WI38 (cell line): ENCODE data around the gene STK38.

Experiments used
- H3K4me3 ChIP-seq: 2 replicates; pipeline ENCODE4 v1.5.1; 2011; ENCODE audit warnings: low read depth, mild to moderate bottlenecking, control low read depth, low read length
- TF ChIP-seq, protein P1 (sequence below): IDR thresholded peaks from 2 replicates; pipeline ENCODE4 v1.5.1; 2012; ENCODE audit warnings: low read depth, mild to moderate bottlenecking, control low read depth, low read length

Gene STK38

DNA sequence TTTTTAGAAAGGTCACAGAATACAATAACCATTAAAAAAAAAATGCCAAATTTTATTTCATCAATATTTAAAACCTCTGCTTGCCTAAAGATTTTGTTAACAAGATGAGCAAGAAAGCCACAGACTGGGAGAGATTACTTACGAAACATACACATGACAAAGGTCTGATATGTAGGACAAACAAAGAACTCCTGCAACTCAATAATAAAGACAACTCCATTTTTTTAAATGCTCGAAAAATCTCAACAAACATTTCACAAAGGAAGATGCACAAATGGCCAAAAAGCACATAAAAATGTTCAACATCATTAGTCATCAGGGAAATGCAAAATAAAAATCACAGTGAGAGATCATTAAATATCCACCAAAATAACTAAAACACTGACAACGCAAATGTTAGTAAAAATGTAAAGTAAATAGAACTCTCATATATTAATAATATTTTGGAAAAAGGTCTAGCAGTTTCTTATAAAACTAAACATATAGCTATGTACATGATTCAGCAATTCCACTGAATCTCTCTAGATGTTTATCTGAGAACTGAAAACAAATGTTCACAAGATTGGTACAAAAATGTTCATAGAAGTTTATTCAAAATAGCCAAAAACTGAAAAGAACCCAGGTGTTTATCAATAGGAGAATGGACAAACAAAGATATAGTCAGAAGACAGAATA lies 10.3 kb downstream of the STK38 start:
- TF ChIP-seq, protein P1, sequence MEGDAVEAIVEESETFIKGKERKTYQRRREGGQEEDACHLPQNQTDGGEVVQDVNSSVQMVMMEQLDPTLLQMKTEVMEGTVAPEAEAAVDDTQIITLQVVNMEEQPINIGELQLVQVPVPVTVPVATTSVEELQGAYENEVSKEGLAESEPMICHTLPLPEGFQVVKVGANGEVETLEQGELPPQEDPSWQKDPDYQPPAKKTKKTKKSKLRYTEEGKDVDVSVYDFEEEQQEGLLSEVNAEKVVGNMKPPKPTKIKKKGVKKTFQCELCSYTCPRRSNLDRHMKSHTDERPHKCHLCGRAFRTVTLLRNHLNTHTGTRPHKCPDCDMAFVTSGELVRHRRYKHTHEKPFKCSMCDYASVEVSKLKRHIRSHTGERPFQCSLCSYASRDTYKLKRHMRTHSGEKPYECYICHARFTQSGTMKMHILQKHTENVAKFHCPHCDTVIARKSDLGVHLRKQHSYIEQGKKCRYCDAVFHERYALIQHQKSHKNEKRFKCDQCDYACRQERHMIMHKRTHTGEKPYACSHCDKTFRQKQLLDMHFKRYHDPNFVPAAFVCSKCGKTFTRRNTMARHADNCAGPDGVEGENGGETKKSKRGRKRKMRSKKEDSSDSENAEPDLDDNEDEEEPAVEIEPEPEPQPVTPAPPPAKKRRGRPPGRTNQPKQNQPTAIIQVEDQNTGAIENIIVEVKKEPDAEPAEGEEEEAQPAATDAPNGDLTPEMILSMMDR: no peak
- H3K4me3 ChIP-seq: no peak overlapping the region

DNA sequence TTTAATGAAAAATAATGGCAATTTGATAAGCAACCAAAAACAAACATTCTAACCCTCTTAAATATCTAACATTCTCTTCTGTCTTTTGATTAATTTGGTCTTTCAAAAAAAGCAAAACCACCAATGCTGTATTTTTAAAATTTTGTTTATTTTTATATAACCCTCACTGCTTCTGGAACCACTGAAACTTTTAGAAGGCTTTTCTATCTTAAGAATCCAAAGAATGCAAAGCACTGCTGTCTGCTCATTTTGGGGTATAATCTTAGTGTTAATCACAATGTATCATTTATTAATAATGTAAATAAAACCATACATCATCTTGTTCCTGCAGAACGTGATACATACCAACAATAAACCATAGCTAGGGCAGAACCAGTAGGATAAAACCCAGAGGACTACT lies 14.0 kb downstream of the STK38 start:
- TF ChIP-seq, protein P1: no peak
- no peak overlapping the region for H3K4me3 ChIP-seq

DNA sequence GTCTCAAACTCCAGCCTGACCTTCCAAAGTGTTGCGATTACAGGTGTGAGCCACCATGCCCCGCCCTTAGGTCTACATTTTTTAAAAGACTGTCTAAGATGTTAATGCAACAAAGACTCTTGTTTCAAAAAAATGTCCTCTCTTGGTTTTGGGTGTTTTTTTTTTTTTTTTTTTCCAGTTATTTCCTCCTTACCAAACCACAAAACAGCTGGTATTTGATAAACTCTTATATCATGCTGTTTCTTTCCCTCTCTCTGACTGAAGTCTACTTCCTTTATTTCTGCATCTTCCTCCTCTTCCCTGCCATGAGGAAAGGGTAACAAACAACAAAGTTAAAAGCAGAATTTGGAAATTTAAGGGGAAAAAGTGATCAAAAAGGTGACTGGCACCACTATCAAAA lies 21.2 kb downstream of the STK38 start:
- TF ChIP-seq, protein P1: no peak
- no peak overlapping the region for H3K4me3 ChIP-seq

DNA sequence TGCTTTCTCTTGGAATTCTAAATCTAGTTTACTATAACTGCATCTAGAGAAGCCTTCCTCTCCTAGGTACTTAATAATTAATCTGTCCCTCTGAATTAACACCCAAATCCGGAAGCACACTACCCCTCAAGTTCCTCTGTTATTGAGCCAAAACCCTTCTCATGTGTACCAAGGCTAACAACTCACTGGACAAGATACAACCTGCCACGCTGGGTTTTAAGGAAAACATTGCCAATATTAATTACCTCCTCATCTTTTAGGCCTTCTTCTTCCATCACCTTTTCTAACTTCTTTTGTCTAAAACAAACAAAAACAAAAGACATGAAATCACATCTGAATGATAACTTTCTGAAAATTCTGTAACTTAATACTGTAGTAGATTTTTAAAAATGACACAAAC lies 21.9 kb downstream of the STK38 start:
- TF ChIP-seq, protein P1: no peak

DNA sequence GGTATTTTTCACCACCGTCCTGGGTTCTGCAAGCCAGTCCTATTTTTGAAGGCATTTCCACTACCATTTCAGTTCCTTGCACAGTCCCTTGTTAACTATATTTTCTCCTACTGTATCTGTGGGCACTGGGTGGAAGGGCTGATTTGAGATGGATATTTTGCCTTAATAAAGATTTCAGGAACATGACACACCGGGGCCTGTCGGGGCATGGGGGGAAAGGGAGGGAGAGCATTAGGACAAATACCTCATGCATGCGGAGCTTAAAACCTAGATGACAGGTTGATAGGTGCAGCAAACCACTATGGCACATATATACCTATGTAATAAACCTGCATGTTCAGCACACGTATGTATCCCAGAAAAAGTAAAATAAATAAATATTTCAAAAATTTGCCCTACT lies 22.4 kb downstream of the STK38 start:
- TF ChIP-seq, protein P1: no peak

More for the DNA sequence above, 21.9 kb downstream of the STK38 start:
- H3K4me3 ChIP-seq: no peak overlapping the region

DNA sequence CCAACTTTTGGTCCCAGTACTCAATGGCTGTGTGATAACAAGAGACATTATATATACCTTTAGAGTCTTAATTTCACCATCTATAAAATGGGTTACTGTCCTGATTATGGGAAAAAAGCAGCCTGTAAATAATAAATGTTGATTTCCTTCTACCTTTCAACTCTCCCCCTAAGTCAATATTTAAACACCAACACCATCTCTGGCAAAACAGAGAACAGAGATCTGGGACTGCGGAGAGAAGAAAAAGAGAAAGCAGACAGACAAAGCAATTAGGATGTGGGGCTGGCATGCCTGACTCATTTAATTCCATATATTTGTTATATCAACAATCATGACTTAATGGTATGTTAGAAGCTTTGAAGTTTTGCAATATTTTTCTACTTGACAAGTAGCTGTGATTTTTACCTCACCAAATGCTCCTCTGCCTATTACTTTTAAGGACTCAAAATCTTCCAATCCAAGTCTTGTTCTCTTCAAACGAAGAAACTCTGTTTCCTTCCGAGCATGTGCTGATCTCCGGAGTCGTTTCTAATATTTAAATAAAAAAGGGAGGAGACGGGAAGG lies 23.3 kb downstream of the STK38 start:
- TF ChIP-seq, protein P1: no peak

More for the DNA sequence above, 22.4 kb downstream of the STK38 start:
- H3K4me3 ChIP-seq: no peak overlapping the region

DNA sequence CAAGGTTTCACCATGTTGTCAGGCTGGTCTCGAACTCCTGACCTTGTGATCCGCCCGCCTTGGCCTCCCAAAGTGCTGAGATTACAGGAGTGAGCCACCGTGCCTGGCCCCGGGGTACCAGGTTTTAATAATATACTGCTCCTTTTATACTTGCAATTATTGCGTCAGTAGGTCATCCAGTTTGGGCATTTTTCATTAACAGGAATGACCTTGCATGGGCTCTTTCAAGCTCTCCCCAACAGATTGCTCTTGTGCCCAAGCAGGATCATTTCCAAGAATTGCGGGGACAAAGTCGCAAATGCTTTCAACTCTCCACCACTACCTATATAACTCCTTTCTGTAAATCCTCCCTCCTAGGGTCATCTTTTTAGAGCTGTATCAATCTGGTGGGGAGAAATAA lies 23.8 kb downstream of the STK38 start:
- no peak overlapping the region for H3K4me3 ChIP-seq
- TF ChIP-seq, protein P1: no peak

More for the DNA sequence above, 23.3 kb downstream of the STK38 start:
- H3K4me3 ChIP-seq: no peak overlapping the region
